Endothelial cell of hepatic sinusoid (primary cell): ENCODE measurements around the gene MANBA.

ENCODE experiments used
- in situ Hi-C: cut with HindIII; loops from 2 replicates; pipeline ENCODE4 v1.10.0; 2017; ENCODE audit warnings: low sequenced_read_pairs

The MANBA gene

DNA sequence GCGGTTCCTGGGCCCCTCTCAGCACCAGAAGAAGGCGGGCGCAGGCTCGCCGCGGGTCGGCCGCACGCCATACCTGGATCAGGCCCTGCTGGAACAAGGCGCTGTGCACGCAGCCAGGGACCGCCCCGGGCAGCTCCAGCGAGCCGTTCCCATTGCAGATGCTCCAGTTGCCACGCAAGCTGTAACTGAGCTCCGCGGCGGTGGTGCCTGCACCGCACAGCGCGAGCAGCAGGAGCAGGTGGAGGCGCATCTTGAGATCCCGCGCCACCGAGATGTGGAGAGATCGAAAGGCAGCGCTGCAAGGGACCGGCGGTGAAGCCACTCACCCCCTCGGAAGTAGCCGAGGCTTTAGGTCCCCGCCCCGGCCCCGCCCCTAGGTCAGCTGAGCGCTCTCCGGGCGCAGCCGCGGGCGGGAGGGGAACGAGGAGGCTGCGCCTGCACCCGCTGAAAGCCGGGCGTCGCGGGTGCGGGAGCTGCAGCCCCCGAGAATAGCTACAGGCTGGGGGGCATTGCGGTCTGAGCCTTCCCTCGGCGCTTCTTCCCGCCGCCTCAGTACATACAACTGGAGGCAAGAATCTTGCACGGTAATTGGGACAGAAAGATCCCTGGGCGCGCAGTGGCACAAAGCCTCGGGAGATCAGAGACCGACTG lies at the start of gene MANBA:
Gene MANBA, minus strand, starts transcription at position 324 of the 651 bp plus-strand sequence. Its CDS starts 74 bp downstream, at position 250.
- in situ Hi-C loops = no loop called here

DNA sequence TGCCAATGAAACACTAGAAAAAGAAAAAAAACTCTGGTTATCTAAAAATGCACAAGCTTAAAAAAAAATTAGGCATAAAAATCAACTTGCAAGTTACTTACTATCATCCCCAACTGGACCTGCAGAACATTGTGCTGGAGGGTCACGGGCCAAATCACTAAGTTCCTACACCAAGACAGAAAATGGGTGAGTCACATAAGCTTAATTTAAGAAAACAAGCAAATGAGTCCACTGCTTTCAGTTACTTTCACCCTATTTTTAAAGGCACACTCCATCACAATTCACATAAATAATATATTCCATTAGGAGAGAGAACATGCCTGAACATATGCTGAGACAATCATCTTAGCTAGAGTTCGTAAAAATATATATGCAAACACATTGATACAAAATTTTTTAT lies 48.9 kb upstream of the MANBA start:
- in situ Hi-C loops = no loop called here

DNA sequence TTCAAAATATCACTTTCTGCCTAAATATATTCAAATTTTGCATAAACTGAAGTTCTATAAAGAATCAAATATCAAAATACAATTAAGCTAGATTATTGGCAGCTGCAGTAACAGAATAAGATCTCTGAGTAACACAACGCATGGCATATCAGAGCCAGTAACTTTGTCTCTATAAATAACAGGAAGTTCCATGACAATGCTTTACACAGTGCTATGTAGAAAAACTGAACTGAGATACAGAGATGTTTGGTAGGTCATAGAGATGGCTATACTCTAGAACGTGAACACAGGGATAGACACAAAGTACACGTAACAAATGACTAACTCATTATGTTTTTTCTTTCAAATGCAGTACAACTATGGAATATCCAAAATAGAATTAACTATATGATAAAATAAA lies 48.4 kb upstream of the MANBA start:
- in situ Hi-C loops = no loop called here

DNA sequence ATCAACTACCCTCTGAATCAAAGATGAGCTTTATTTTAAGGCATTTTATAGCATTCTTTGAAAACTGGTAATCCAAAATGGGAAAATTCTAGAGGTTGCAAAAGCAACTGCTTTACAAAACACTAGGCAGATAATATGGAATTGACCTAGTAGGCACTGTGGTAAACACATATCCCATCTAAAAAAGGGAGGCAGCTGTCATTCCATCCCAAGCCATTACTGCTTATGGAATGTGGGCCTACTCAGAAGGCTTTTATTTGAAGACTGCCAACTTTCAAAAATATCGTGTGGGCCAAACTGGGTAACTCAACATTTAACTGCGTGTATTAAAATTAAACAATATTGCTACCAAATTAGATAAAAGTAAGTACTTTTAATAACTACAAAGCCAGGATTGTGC lies 47.2 kb upstream of the MANBA start:
- in situ Hi-C loops = no loop called here

DNA sequence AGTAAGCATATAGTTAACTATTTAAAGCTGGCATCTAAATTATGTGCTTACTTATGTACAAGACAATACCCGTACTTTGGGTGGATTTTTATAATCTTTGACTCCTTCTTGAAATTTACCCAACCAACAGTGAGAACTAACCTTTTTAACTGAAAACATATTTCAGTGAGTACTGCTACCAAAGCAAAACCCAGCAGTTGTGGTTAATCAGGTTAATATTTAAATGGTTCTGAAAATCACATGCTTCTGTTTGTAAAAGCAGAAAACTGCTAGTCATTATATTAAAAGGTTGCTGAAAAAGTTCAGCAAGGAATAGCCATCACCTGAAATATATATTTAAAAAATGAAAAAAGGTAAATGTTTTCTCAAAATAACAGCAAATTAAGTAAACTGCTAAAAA lies 46.6 kb upstream of the MANBA start:
- in situ Hi-C loops = no loop called here

DNA sequence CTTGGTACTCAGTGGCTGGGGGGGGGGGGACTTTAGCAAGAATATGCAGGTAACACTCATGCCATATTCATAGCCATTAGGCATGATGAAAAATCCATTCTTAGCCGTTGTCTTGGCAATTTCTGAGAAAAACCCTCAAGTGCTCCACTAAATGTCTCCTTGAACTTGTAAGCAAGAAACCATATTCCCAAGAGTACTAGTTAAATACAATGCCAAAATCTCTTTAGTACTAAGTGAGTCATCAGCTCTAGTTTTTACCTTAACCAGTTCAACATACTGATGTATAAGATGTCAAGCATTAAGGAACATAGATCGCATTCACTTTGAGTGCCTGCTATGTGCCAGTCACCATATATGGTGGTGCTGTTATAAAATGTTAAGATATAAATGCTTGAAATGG lies 39.0 kb upstream of the MANBA start:
- in situ Hi-C loops = loop anchor here (5.0 kb wide), 1 partner anchor 178 kb away; no protein-coding TSS in a partner anchor

DNA sequence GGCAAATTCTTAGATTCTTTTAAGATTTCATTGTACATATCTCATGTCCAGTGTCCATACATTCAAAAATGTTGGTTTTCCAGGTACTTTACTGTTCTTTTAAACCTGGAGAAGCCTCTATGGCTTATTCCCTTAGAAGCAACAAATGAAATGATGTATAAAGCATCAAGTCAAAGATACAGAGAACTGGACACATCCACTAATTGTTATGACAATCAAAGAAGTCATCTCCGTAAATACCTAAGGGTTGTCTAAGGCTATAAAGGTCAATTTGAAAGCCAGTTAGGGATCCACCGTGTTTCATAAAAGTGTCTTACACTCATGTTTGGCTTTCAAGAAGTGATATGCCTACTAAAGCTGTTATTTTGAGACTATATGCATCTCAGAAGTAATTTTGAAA lies 34.2 kb upstream of the MANBA start:
- in situ Hi-C loops = no loop called here

DNA sequence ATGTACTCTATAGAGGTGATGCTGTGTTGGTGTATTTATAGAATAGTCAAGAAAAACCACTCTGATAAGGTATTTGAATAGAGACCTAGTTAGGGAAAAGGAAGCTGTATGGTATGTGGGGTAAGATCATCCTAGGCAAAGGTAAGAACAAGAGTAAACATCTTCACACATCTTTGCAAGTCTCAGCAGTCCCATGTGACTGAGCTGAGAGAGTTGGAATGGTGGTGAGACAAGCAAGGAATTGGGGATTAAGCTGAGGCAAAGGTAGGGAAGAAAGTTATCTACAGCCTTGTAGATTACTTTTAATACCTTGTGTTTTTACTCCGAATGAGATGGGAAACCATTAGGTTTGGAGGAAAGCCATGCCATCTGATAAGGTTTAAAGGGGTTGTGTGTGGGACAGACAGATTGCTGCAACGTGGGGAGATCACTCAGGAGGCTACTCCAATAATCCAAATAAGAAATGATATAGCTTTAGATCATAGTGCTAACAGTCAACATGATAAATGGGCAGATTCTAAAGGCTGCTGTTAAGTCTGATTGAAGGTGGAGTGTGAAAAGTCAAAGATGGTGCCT lies 31.7 kb upstream of the MANBA start:
- in situ Hi-C loops = no loop called here

DNA sequence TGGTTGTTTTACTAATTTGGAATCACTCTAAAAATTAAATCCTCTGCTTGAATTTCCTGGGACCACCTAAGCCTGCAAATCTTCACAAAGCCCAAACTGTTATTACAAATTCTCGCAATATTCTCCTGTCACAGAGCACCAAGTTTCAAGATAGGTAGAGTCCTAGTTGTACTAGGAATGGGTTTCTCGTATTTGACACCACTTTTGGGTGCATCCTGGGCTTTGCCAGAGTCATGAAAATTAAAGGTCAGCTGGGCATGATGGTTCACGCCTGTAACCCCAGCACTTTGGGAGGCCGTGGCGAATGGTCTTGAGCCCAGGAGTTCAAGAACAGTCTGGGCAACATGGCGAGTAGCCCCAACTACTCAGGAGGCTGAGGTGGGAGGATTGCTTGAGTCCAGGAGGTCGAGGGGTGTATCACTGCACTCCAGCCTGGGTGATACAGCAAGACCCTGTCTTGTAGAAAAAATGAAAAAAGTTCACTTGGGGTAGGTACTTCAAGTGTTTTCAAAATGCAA lies 30.6 kb upstream of the MANBA start:
- in situ Hi-C loops = no loop called here

DNA sequence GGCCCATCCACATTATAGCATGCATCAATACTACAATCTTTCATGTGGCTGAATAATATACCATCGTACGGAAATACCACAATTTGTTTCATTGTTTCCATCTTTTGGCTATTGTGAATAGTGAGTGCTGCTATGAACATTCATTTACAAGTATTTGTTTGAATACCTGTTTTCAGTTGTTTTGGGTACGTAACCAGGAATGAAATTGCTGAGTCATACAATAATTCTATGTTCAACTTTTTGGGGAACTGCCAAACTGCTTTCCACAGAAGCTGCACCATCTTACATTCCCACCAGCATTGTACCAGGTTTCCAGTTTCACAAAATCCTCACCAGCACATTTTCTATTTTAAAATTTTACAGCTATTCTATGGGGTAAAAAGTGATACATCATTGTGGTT lies 28.5 kb upstream of the MANBA start:
- in situ Hi-C loops = no loop called here

DNA sequence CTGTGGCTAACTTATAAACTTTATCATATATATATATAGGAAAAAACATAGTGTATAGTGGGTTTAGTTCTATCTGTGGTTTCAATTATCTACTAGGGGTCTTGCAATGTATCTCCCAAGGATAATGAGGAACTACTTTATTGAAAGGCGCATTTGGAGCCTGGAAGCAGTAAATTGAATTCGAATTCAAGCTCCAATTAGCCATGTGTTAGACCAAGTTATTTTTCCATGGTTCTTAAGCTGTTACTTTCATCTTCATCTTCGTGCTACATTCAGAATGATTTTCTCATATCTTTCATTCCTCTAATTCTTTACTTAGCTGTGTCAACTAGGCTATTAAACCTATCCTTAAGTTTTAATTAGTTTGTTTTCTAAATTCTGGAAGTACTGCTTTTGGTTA lies 27.2 kb upstream of the MANBA start:
- in situ Hi-C loops = no loop called here

DNA sequence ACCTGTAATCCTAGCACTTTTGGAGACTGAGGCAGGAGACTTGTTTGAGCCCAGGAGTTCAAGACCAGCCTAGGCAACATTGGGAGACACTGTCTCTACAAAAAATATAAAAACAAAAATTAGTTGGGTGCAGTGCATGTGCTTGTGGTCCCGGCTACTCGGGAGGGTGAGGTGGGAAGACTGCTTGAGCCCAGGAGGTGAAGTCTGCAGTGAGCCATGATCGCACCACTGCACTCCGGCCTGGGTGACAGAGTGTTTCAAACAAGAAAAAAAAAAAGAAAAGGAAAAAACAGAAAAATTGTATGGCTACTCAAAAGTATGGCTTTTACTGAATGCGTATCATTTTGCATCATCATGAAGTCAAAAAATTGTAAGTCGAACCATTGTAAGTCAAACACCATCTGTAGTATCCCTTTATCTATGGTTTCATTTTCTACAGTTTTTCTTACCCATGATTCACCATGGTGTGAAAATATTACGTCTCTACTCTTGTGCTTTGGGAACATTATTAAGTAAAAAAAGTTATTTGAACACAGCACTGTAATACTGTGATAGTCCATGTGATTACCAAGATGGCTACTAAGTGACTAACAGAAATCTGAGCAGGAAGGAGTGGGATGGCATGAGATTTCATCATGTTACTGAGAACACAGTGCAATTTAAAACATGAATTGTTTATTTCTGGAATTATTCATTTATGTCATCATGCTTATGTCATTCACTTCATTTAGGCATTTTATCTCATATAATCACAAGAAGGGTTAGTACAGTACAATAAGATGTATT lies 26.5 kb upstream of the MANBA start:
- in situ Hi-C loops = no loop called here

DNA sequence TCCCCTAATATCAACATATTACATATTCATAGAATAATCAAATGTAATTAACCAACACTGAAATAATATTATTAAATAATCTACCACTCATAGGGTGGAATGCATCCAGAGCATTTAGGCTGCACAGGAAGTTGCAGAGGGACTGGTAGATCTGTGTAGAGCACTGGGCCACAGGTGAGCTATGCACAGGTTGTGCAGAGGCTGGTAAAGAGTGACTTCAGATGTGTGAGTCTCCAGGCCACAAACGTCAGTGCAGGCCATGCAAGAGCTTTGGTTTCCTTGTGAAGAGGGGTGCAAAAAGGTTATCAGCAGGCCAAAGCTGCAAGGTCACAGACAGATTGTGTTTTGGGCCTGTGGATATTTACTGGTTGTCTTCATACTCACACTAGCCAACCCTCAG lies 25.5 kb upstream of the MANBA start:
- in situ Hi-C loops = no loop called here

DNA sequence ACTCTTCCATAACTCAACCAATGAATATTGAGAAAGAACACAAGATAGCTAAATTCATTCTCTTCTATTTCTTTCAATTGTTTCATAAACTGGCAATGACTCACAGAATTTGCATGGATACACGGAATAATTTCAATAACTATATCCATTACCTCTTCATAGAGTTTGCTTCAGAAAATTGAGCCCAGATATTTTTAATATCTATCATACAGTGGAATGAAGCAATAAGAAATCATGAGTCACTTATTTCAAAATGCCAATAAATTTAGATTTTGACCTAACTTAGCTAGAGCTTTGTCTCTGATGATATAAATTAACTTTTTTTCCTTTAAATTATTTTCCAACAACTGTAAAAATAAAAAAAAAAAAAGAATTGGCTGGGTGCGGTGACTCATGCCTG lies 22.2 kb upstream of the MANBA start:
- in situ Hi-C loops = no loop called here

DNA sequence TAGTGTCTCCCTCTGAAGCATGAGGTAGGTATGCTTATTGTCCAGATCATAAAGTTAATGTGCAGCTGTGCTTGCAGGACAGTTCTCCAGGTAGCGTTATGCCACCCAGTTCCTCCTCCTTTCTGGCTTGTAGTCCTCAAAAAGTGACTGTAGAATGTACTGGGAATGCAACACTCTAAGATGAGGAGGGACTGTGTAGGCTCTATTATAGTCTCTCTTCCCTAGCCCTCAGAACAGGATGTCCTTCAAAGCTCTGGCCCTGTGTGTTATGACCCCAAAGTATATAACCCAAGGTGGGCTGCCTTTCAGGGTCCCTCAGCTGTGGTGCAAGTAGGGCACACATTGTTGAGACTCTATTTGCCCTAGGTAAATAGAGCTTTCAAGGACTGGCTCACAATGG lies 20.8 kb upstream of the MANBA start:
- in situ Hi-C loops = no loop called here

DNA sequence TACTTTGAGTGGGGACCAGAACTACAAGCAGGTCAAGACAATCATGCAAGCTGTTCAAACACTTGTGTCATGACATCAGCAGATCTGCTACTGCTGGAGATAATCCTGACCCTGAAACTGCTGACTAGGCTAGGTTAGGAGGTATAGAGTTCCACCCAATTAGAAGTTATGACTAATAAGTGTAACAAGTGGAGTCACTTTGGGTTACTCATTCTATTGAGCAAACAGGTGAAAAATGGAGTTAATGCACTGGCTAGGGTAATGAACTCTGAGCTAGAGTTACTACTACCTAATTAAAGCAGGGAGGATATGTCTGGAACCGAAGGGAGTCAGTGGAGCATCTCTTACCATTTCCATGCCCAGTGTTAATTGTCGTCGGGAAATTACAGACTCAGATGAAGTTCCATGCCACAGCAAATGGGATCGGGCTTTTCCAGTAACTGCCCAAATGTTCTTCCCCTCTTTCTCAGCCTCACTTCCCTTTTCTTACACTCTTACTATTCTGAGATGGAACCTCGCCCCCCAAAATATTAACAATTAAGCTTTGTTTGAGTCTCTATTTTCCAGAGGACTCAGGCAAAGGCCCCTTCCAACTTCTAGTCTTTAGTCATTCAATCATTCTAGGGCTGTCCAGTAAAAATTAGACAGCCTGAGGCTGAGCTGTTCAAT lies 19.8 kb upstream of the MANBA start:
- in situ Hi-C loops = no loop called here

DNA sequence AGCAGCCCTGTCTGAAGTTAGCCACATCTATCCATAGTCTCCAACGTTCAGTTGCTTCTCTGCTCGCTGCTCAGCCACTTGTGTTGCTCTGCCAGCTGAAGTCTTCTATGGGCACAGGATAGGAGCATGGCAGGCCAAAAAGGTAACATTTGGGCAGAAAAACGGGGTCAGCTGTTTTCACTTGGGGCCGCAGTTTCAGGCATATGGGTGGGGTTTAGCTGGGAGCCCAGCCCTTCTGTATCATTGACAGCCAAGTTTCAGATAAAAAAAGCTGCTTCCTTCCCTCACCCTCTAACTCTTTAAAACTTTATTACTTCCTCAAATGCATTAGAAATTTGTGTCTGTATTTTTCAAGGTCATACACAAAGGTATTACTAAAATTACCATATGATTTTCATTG lies 18.4 kb upstream of the MANBA start:
- in situ Hi-C loops = no loop called here

DNA sequence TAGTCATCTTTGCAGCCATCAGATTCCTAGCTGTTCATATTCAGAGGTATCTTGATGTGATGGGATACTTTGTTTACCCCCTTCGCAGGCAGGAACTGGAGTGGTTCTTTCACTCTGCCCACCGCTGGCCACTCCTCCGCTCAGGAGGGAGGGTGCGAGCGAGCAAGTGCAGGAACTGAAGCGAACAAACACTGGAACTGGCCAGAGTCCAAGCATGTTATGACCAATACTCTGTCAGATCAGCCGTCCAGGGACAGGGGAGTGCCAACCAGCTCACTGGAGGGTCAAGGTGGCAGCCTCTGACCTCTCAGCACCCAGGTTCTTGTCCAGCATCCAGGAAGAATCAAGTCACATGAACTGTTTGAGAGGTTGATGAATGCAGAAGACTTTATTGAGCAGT lies 18.0 kb upstream of the MANBA start:
- in situ Hi-C loops = no loop called here

DNA sequence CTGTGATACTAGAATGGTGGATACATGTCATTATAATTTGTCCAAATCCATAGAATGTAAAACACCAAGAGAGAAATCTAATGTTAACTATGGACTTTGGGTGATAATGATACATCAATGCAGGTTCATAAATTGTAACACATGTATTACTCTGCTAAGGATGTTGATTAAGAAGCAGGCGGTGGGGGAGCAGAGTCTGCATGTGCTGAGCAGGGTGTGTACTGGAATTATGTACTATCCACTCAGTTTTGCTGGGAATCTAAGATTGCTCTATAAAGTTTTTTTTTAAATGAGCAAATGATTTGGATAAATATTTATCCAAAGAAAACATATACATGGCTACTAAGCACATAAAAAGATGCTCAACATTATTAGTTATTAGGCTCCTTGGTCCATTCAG lies 15.0 kb upstream of the MANBA start:
- in situ Hi-C loops = no loop called here

DNA sequence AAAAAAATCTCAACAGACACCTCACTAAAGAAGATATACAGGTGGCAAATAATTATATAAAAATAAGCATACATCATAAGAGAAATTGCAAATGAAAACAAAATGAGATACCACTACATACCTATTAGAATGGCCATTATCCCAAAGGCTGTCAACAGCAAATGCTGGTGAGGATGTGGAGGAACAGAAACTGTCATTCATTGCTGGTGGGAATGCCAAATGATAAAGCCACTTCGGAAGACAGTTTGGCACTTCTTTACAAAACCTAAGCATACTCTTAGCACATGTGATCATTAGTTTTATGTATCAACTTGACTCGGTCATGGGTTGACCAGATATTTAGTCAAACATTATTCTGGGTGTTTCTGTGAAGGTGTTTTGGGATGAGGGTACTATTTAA lies 13.5 kb upstream of the MANBA start:
- in situ Hi-C loops = no loop called here

DNA sequence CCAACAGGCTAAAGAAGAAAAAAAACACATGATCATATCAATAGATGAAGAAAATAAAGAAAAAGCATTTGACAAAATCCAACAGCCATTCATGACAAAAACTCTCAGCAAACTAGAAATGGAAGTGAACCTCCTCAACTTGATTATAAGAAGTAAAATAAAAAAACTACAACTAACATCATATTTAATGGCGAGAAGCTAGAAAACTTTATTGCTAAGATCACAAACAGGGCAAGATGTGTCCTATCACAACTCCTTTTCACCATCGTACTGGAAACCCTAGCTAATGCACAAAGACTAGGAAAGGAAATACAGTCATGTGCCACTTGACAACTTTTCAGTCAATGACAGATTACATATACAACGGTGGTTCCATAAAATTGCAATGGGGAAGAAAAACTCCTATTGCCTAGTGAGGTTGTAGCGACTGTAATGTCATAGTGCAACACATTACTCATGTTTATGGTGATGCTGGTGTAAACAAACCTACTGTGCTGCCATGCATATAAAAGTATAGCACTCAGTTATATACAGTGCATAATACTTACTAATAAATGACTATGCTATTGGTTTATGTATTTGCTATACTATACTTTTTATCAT lies 12.1 kb upstream of the MANBA start:
- in situ Hi-C loops = no loop called here
